Measurements from ENCODE around the gene IL36A. TPM values are rescaled to one million over a fixed set of nuclear protein-coding genes. Genes with fewer than 3 reads are reported as not detected.

Gene IL36A
- total and polyA plus RNA-seq, 2 donors (not counting 3 experiments of a cell fraction or from before 2014, with no cell fraction given): not detected

DNA sequence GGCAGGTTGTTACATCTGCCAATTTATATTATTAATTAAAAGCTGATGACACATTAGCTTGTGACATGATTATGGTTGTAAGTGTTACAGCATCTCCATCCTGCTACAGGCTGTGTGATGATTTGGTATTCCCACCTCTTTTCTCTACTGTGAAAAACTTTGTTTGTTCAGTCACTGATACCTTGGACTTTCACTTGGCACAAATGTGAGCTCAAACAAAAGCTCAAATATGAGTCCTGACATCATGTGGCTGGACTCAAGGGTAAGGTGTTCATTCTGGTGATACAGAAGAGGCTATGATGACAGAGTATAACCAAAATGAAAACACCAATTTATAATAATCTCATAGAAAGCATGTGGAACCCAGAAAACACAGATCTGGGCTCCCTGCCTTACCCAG lies 11.4 kb upstream of the IL36A start:
- TF ChIP-seq FOS (IDR thresholded peaks at IDR 0.05; ENCODE audit: borderline replicate concordance, insufficient read depth, low read length): no peak
- no peak for TF ChIP-seq GATA2 (IDR thresholded peaks at IDR 0.05; ENCODE audit: insufficient read depth, insufficient read length, low read depth, low read length)
- TF ChIP-seq EZH2 (IDR thresholded peaks at IDR 0.05; ENCODE audit: borderline replicate concordance, low read depth, low read length, severe bottlenecking): no peak
- no peak for TF ChIP-seq MYC (IDR thresholded peaks at IDR 0.05; ENCODE audit: low read depth, low read length)
- TF ChIP-seq, protein P1, sequence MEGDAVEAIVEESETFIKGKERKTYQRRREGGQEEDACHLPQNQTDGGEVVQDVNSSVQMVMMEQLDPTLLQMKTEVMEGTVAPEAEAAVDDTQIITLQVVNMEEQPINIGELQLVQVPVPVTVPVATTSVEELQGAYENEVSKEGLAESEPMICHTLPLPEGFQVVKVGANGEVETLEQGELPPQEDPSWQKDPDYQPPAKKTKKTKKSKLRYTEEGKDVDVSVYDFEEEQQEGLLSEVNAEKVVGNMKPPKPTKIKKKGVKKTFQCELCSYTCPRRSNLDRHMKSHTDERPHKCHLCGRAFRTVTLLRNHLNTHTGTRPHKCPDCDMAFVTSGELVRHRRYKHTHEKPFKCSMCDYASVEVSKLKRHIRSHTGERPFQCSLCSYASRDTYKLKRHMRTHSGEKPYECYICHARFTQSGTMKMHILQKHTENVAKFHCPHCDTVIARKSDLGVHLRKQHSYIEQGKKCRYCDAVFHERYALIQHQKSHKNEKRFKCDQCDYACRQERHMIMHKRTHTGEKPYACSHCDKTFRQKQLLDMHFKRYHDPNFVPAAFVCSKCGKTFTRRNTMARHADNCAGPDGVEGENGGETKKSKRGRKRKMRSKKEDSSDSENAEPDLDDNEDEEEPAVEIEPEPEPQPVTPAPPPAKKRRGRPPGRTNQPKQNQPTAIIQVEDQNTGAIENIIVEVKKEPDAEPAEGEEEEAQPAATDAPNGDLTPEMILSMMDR (IDR thresholded peaks at IDR 0.05; ENCODE audit: extremely low read depth in 1 of 2, insufficient read depth in 1 of 2, low read depth in 1 of 2, low read length in 2 of 2): no peak
- no peak for TF ChIP-seq POLR2AphosphoS5 (IDR thresholded peaks at IDR 0.05; ENCODE audit: insufficient read depth, low read depth, low read length)
- no peak for TF ChIP-seq POLR2A (IDR thresholded peaks at IDR 0.05; ENCODE audit: low read depth, low read length)
- no peak for TF ChIP-seq JUN (IDR thresholded peaks at IDR 0.05; ENCODE audit: borderline replicate concordance, insufficient read depth, insufficient read length, low read depth)
- TF ChIP-seq, protein P2, sequence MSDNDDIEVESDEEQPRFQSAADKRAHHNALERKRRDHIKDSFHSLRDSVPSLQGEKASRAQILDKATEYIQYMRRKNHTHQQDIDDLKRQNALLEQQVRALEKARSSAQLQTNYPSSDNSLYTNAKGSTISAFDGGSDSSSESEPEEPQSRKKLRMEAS (IDR thresholded peaks at IDR 0.05; ENCODE audit: insufficient read depth, insufficient read length): no peak
- Histone ChIP-seq H3K9me3 (replicated peaks; ENCODE audit: control insufficient read depth, insufficient read depth, low read length) (no peaks in the 10 kb centered on the region), H2AFZ (ENCODE audit: low read depth, low read length) (no peak overlapping the region), H4K20me1 (replicated peaks; ENCODE audit: control insufficient read depth, extremely low read depth, insufficient read depth, low read length) (no peaks in the 10 kb centered on the region), H3K36me3 (ENCODE audit: control insufficient read depth in 2 of 2, extremely low read depth in 1 of 2, insufficient read depth in 2 of 2, low read length in 2 of 2) (no peaks in the 10 kb centered on the region), H3K79me2 (ENCODE audit: control insufficient read depth, insufficient read depth, low read length) (no peaks in the 10 kb centered on the region), H3K4me3 (replicated peaks in 1 of 3; ENCODE audit: insufficient read depth in 1 of 3, low read depth in 1 of 3, low read length in 3 of 3) (no peak overlapping the region), H3K4me1 (ENCODE audit: control insufficient read depth, extremely low read depth, insufficient read depth, low read length) (no peaks in the 10 kb centered on the region), H3K9me1 (replicated peaks; ENCODE audit: control insufficient read depth, extremely low read depth, insufficient read depth, low read length) (no peaks in the 10 kb centered on the region), H3K27me3 (ENCODE audit: control insufficient read depth in 2 of 2, insufficient read depth in 2 of 2, low read length in 2 of 2) (peaks cover 0 to 3% of the 10 kb centered on the region in 2 experiments), H3K4me2 (ENCODE audit: insufficient read depth, low read length) (no peak overlapping the region), H3K9ac (replicated peaks; ENCODE audit: extremely low read depth, insufficient read depth, low read length) (no peak overlapping the region), H3K27ac (ENCODE audit: insufficient read depth, low read depth, low read length) (no peak overlapping the region)
- no peak for DNase-seq (ENCODE audit: low read depth, low spot score)
- CTCF ChIA-PET: no interaction called here
- FAIRE-seq: no peak
- dilution Hi-C loops (cut with MboI; ENCODE audit: extremely low pct_ligation_motif_present, low sequenced_read_pairs) (no loop called here), intact Hi-C loops (cut with micrococcal nuclease) (no loop called here)
- BruUV-seq (replicated peaks): no TSS peak
- POLR2A ChIA-PET: no interaction called here

Data from endothelial cell of umbilical vein (primary cell).